Frontal cortex (tissue), 4 donors: ENCODE results near the gene DSE. TPM values are rescaled to one million over a fixed set of nuclear protein-coding genes. Genes with fewer than 3 reads are reported as not detected.

Experiments used
- DNase-seq, 2 donors: peaks; one replicate each; pipeline ENCODE4 v3.0.0; 2012; ENCODE audit warnings: low spot score in 2 of 2
- FAIRE-seq: peaks from 2 replicates; lab custom pipeline; 2012; peaks lifted over from hg19 to GRCh38; lab: Jason Lieb, UNC
- total RNA-seq: library from RNA; depleted of rRNA; stranded (reverse); fragments of >200 nt; gene quantifications from one replicate; pipeline ENCODE4 v1.2.3, GENCODE V29; 2014
- donor health status: control.
- donor health status: control.
- donor health status: control.

Gene DSE
- total RNA-seq, 1 donor from 2014 or later: 20.4 TPM

DNA sequence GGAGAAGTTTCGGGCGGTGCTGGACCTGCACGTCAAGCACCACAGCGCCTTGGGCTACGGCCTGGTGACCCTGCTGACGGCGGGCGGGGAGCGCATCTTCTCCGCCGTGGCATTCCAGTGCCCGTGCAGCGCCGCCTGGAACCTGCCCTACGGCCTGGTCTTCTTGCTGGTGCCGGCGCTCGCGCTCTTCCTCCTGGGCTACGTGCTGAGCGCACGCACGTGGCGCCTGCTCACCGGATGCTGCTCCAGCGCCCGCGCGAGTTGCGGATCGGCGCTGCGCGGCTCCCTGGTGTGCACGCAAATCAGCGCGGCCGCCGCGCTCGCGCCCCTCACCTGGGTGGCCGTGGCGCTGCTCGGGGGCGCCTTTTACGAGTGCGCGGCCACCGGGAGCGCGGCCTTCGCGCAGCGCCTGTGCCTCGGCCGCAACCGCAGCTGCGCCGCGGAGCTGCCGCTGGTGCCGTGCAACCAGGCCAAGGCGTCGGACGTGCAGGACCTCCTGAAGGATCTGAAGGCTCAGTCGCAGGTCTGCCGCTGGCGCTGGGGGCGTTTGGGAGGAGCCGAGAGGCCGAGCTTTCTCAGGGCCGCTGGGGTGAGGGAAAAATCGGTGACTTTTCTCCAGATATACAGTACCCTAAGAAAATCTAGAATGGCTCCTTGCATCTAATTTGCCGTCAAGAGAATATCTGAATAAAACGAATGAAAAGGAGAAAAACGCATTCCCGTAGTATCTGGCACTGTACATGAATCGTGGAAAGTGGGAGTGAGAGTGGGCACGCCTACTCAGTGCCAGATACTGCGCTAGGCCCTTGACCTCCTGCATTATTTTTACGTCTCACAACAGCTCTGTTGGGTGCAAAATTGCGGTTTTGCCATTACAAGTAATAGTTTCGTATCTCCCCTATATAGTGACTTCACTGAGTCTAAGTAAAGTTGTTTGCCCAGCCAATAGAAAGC lies 91.5 kb downstream of the DSE start:
- FAIRE-seq (no peak), DNase-seq (peak; percentile 41 to 60)

DNA sequence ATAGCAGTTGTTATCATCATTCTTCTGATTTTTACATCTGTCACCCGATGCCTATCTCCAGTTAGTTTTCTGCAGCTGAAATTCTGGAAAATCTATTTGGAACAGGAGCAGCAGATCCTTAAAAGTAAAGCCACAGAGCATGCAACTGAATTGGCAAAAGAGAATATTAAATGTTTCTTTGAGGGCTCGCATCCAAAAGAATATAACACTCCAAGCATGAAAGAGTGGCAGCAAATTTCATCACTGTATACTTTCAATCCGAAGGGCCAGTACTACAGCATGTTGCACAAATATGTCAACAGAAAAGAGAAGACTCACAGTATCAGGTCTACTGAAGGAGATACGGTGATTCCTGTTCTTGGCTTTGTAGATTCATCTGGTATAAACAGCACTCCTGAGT lies 92.6 kb downstream of the DSE start:
- no peak for FAIRE-seq
- DNase-seq: no peak

GRCh38 chr6:116465246-116465645 lies 94.5 kb downstream of the DSE start:
- no peak for FAIRE-seq
- DNase-seq: no peak

GRCh38 chr6:116467096-116467495 lies 96.3 kb downstream of the DSE start:
- no peak for DNase-seq
- FAIRE-seq: no peak

DNA sequence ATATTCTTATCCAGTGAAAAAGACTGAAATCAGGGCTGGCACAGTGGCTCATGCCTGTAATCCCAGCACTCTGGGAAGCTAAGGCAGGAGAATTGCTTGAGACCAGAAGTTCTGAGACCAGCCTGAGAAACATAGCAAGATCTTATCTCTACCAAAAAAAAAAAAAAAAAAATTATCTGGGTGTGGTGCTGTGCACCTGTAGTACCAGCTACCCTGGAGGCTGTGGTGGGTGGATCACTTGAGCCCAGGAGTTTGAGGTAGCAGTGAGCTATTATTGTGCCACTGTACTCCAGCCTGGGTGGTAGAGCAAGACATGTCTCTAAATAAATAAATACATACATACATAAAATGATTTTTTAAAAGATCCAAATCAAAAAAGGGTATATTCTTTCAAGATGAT lies 96.8 kb downstream of the DSE start:
- FAIRE-seq (no peak), DNase-seq (no peak)

GRCh38 chr6:116468293-116468692 lies 97.5 kb downstream of the DSE start:
- FAIRE-seq (no peak), DNase-seq (no peak)

- DNase-seq: no peak
- no peak for FAIRE-seq
These were observed 100.8 kb downstream of the DSE start for GRCh38 chr6:116471531-116471930.

- DNase-seq (no peak), FAIRE-seq (no peak)
These were observed 102.0 kb downstream of the DSE start for GRCh38 chr6:116472706-116473105.

GRCh38 chr6:116475141-116475540 lies 104.4 kb downstream of the DSE start:
- no peak for DNase-seq
- no peak for FAIRE-seq

DNA sequence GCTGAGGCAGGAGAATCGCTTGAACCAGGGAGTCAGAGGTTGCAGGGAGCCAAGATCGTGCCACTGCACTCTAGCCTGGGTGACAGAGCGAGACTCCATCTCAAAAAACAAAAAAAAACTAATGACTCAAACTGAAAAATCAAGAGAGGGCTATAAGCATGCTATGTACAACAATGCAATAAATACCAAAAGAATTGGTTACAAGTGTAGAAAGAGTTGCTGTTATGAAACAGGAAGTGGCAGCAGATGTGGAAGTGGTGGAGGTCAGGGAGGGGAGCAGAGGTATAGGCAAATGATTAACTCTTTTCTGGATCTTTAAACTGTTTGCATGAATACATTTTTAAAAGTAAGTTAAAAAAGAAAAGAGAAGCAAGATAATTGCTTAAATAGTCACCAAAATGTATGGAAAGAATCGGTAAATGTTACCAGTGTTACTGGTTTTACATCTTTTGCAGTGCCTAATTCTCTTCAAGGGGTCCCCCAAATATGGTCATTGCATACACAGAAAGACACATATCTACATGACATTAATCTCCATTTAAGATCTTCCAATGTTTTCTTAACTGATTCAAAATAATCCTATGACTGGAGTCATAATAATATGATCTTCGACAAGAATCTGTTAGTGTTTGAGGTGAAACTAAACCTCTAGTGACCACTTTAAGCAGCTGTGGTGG lies 105.4 kb downstream of the DSE start:
- DNase-seq: no peak
- FAIRE-seq: no peak

DNA sequence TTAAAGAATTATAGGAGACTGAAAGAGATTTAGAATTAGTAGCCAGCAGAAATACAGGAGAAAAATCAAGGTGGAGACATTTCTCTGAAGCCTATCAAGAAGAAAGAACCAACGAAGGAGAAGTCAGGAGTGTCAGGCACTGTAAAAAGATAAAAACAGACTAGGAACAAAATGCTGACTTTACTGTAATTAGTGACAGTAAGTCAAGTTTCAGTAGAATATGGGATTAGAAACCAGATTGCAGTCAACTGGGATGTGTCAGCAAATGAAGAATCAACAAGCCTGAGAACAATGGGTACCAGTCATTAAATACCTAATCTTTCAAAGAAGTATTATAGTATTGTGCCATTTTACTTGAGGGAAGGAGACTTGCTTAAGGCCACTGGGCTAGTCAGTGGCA lies 112.0 kb downstream of the DSE start:
- DNase-seq: no peak
- FAIRE-seq: no peak

GRCh38 chr6:116483616-116484015 lies 112.9 kb downstream of the DSE start:
- FAIRE-seq (no peak), DNase-seq (no peak)

- DNase-seq: no peak
These were observed 114.9 kb downstream of the DSE start for GRCh38 chr6:116485559-116486184.

DNA sequence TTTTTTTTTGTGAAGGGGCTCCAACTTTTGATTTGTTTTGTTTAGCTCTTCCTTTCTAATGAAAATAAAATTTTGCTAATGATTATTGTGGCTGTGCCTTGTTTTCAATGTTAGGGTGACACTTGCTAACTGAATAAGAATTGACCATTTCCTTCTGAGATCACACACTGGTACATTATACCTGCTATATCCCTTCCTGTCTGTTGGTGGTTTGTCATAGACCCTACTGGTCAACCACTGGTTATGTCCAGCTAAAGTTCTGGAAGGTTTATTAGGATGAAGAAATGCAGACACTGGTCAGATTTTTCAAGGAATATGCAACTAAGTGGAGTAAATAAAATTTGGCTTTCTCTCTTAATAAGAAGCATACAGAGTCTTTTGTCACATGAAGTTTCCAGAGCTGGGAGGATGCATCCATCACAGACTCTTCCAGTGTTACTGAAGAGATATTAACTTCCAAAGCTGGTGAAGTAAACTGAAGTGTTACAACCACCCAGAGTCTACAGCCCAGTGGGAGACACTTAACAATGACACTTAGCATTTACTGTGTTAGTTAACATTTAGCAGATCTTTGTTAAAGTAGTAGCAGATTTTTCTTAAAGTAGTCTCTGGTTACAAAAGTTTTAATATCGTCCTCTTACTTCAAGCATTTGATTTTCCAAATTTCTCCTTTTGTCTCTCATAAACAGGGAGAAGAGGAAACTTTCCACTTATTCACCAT lies 121.0 kb downstream of the DSE start:
- DNase-seq: no peak
- no peak for FAIRE-seq

More at GRCh38 chr6:116485559-116486184, 114.9 kb downstream of the DSE start:
- no peak for FAIRE-seq

DNA sequence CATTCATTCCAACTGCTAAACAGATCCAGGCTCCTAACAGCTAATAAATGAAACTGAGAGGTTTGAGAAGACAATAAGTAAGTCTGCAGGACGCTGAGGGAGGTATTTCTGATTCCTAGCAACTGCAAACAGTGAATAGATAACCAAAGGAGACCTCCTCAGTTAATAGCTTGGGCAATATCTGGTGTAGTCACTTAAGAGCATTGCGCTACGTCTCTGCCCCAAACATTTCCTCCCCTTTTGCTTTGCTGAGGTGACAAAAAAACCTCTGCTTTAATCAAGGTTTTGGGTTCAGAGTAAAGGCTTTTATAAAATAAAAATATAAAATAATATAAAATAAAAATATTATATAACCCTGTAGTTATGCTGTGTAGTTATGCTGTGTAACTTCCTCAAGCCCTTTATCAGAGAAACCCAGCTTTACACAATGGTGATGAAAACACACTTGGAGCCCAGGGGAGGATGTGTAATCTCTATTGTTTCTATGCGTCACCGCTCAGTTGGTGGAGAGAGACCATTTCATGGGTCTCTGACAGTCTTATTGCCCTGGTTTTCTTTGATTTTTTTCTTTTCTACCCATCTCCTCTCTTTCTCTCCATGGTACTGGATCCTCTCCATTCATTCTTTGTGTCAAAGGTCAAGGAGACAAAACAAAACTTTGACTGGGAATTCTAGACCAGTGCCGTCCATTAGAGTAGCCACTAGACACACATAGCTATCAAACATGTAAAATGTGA lies 121.8 kb downstream of the DSE start:
- FAIRE-seq (no peak), DNase-seq (no peak)
